ENCODE results near the gene SNRNP48. TPM values are rescaled to one million over a fixed set of nuclear protein-coding genes. Genes with fewer than 3 reads are reported as not detected.

The SNRNP48 gene
- total RNA-seq, 2 donors from 2014 or later, result 6.4 to 18.4 TPM

GRCh38 chr6:7559651-7560385 is 30.2 kb upstream of the SNRNP48 start:
- ATAC-seq (ENCODE audit: insufficient number of reproducible peaks, low FRiP score, low read depth), result no peak

GRCh38 chr6:7561153-7561964 is 28.6 kb upstream of the SNRNP48 start:
- H3K4me3 ChIP-seq, result no peak overlapping the region
- ATAC-seq (ENCODE audit: insufficient number of reproducible peaks, low FRiP score, low read depth) (no peak), DNase-seq (ENCODE audit: low spot score) (no peak)
- no peaks in the 10 kb centered on the region for H3K27me3 ChIP-seq (replicated peaks; ENCODE audit: insufficient read depth)
- no peak for TF ChIP-seq CTCF (IDR thresholded peaks at IDR 0.05)
- H3K36me3 ChIP-seq, result no peaks in the 10 kb centered on the region
- no peak overlapping the region for H3K27ac ChIP-seq
- H3K4me1 ChIP-seq (ENCODE audit: control insufficient read depth in 1 of 2, low read depth in 2 of 2), result no peaks in the 10 kb centered on the region
- no peaks in the 10 kb centered on the region for H3K9me3 ChIP-seq

More at GRCh38 chr6:7559651-7560385, 30.2 kb upstream of the SNRNP48 start:
- Histone ChIP-seq H3K9me3 (no peaks in the 10 kb centered on the region), H3K27ac (no peak overlapping the region), H3K27me3 (replicated peaks; ENCODE audit: insufficient read depth) (no peaks in the 10 kb centered on the region), H3K4me1 (ENCODE audit: control insufficient read depth in 1 of 2, low read depth in 2 of 2) (no peaks in the 10 kb centered on the region), H3K4me3 (no peak overlapping the region), H3K36me3 (no peaks in the 10 kb centered on the region)
- TF ChIP-seq CTCF (IDR thresholded peaks at IDR 0.05), result no peak
- DNase-seq (ENCODE audit: low spot score), result no peak

GRCh38 chr6:7562769-7563168 is 27.2 kb upstream of the SNRNP48 start:
- H3K9me3 ChIP-seq, result no peaks in the 10 kb centered on the region
- no peaks in the 10 kb centered on the region for H3K27me3 ChIP-seq (replicated peaks; ENCODE audit: insufficient read depth)
- H3K4me1 ChIP-seq (ENCODE audit: control insufficient read depth in 1 of 2, low read depth in 2 of 2), result no peaks in the 10 kb centered on the region
- ATAC-seq (ENCODE audit: insufficient number of reproducible peaks, low FRiP score, low read depth) (no peak), DNase-seq (ENCODE audit: low spot score) (no peak)
- no peak overlapping the region for H3K27ac ChIP-seq
- TF ChIP-seq CTCF (IDR thresholded peaks at IDR 0.05), result no peak
- no peaks in the 10 kb centered on the region for H3K36me3 ChIP-seq
- H3K4me3 ChIP-seq, result no peak overlapping the region

- H3K9me3 ChIP-seq, result no peaks in the 10 kb centered on the region
Measured at GRCh38 chr6:7566107-7566506, 23.9 kb upstream of the SNRNP48 start.

More at GRCh38 chr6:7566107-7566506, 23.9 kb upstream of the SNRNP48 start:
- Histone ChIP-seq H3K27me3 (replicated peaks; ENCODE audit: insufficient read depth) (no peaks in the 10 kb centered on the region), H3K36me3 (no peaks in the 10 kb centered on the region), H3K4me3 (no peak overlapping the region), H3K27ac (no peak overlapping the region), H3K4me1 (ENCODE audit: control insufficient read depth in 1 of 2, low read depth in 2 of 2) (no peaks in the 10 kb centered on the region)
- TF ChIP-seq CTCF (IDR thresholded peaks at IDR 0.05), result no peak
- ATAC-seq (ENCODE audit: insufficient number of reproducible peaks, low FRiP score, low read depth), result no peak
- DNase-seq (ENCODE audit: low spot score), result no peak
